ENCODE measurements around the gene CKAP5.

CKAP5 gene

GRCh38 chr11:46695345-46696211 is 150.5 kb downstream of the CKAP5 start:
- no peak for DNase-seq

DNA sequence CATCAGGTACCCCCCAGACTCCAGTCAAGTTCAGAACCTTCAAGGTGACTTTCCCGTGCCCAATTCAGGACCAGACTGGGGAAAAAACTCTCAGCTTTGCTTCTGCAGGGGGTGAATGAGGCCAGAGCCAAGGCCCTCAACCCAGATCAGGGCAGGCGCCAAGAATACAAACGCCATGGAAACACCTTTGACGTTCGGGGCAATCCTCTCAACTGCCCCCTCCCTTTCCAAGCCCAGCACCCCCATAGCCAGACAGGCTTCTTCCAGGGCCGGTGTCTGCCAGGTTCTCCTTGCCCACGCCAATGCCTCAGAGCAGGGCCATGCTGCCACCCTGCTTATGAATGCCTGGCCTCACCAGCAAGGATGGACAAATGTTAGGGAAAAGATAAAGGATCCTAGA is 151.5 kb downstream of the CKAP5 start:
- DNase-seq, result no peak

GRCh38 chr11:46694072-46694471 is 152.0 kb downstream of the CKAP5 start:
- DNase-seq, result no peak

DNA sequence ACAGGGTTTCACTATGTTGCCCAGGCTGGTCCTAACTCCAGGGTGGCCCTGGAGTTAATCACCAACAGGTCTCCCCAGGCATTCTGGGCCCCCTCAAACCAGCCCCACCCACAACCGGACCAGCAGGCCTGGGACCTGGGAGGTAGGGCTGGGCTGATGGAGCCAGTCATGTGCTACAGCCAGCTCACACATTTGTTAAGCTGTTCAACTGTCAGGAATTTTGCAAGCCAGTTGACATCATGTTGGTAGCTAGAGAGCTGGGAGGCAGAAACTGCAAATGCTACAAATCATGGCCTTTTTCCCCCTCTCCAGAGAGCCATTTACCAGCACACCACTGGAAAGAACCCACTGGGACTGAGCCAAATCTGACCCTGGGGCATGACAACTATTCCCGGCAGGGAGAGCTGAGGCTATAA is 152.5 kb downstream of the CKAP5 start:
- DNase-seq, result no peak
